Ishikawa (cell line): ENCODE results near the gene IRX1.

Source experiments
- CEBPB ChIP-seq: IDR thresholded peaks from 2 replicates; pipeline ENCODE4 v1.6.1; 2012
- CREB1 ChIP-seq: IDR thresholded peaks from 2 replicates; pipeline ENCODE4 v1.6.1; 2012; ENCODE audit warnings: low read depth
- EGR1 ChIP-seq: IDR thresholded peaks from 2 replicates; pipeline ENCODE4 v1.6.1; 2012
- EP300 ChIP-seq: IDR thresholded peaks from 2 replicates; pipeline ENCODE4 v1.6.1; 2012; ENCODE audit warnings: borderline replicate concordance
- FOXM1 ChIP-seq: IDR thresholded peaks from 2 replicates; pipeline ENCODE4 v1.6.1; 2012; ENCODE audit warnings: low read depth, borderline replicate concordance
- NFIC ChIP-seq: IDR thresholded peaks from 2 replicates; pipeline ENCODE4 v1.6.1; 2012
- RAD21 ChIP-seq: IDR thresholded peaks from 2 replicates; pipeline ENCODE4 v1.6.1; 2012; ENCODE audit warnings: low read depth
- TAF1 ChIP-seq: IDR thresholded peaks from 2 replicates; pipeline ENCODE4 v1.6.1; 2012; ENCODE audit warnings: low read depth, mild to moderate bottlenecking
- TCF12 ChIP-seq: IDR thresholded peaks from 2 replicates; pipeline ENCODE4 v1.6.1; 2012; ENCODE audit warnings: low read depth
- TEAD4 ChIP-seq: IDR thresholded peaks from 2 replicates; pipeline ENCODE4 v1.6.1; 2012
- YY1 ChIP-seq: IDR thresholded peaks from 2 replicates; pipeline ENCODE4 v1.6.1; 2012; ENCODE audit warnings: low read depth
- ZBTB7A ChIP-seq: IDR thresholded peaks from 2 replicates; pipeline ENCODE4 v1.6.1; 2012; ENCODE audit warnings: low read depth
- TF ChIP-seq, protein P1 (sequence below): IDR thresholded peaks from 2 replicates; pipeline ENCODE4 v1.6.1; 2012; ENCODE audit warnings: low read depth, mild to moderate bottlenecking
- TF ChIP-seq, protein P2 (sequence below): IDR thresholded peaks from 2 replicates; pipeline ENCODE4 v1.6.1; 2012
- TF ChIP-seq, protein P3 (sequence below): IDR thresholded peaks from 2 replicates; pipeline ENCODE4 v1.6.1; 2012

Gene IRX1

DNA sequence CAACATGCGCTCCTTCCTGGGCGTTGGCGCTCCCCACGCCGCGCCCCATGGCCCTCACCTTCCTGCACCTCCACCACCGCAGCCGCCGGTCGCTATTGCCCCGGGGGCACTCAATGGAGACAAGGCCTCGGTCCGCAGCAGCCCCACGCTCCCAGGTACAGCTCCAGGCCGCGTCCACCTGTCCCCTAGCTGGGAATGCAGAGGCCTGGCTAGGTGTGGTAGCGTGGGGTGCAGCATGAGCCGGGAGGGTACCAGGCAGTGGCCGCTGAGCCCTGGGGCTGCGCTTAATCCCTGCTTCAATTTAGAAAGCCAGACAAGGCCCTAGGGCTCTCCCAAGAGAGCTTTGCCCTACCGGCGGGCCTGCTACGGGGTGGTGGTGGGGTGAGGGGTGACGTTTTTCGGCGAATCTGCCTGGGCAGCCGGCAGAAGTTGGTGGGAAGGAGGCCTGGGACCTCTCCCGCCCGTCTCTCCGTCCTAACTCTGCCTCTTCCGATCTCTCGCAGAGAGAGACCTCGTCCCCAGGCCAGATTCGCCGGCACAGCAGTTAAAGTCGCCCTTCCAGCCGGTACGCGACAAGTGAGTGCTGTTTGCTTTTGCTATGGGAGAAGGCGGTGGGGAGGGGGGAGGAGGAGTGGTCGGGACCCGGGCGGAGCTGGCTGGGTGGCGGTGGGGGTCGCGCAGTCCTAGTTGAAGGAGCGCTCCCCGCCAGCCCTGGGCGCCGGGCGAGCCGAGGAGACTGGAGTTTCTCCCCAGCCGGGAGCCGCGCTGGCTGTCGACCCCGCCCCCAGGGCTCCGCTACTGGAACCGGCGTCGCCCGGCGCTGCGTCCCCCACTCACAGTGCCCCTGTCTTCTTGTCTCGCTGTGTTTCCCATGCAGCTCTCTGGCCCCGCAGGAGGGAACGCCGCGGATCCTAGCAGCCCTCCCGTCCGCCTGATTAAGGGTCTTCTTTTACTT lies 4.8 kb downstream of the IRX1 start:
- TF ChIP-seq, protein P1, sequence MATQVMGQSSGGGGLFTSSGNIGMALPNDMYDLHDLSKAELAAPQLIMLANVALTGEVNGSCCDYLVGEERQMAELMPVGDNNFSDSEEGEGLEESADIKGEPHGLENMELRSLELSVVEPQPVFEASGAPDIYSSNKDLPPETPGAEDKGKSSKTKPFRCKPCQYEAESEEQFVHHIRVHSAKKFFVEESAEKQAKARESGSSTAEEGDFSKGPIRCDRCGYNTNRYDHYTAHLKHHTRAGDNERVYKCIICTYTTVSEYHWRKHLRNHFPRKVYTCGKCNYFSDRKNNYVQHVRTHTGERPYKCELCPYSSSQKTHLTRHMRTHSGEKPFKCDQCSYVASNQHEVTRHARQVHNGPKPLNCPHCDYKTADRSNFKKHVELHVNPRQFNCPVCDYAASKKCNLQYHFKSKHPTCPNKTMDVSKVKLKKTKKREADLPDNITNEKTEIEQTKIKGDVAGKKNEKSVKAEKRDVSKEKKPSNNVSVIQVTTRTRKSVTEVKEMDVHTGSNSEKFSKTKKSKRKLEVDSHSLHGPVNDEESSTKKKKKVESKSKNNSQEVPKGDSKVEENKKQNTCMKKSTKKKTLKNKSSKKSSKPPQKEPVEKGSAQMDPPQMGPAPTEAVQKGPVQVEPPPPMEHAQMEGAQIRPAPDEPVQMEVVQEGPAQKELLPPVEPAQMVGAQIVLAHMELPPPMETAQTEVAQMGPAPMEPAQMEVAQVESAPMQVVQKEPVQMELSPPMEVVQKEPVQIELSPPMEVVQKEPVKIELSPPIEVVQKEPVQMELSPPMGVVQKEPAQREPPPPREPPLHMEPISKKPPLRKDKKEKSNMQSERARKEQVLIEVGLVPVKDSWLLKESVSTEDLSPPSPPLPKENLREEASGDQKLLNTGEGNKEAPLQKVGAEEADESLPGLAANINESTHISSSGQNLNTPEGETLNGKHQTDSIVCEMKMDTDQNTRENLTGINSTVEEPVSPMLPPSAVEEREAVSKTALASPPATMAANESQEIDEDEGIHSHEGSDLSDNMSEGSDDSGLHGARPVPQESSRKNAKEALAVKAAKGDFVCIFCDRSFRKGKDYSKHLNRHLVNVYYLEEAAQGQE, result no peak
- TF ChIP-seq, protein P2, sequence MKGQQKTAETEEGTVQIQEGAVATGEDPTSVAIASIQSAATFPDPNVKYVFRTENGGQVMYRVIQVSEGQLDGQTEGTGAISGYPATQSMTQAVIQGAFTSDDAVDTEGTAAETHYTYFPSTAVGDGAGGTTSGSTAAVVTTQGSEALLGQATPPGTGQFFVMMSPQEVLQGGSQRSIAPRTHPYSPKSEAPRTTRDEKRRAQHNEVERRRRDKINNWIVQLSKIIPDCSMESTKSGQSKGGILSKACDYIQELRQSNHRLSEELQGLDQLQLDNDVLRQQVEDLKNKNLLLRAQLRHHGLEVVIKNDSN, result no peak
- TF ChIP-seq CREB1 (no peak), TEAD4 (no peak), YY1 (no peak), TAF1 (no peak), EP300 (no peak), RAD21 (no peak), CEBPB (no peak), NFIC (no peak), TCF12 (no peak), EGR1 (no peak), ZBTB7A (no peak), FOXM1 (no peak)
- TF ChIP-seq, protein P3, sequence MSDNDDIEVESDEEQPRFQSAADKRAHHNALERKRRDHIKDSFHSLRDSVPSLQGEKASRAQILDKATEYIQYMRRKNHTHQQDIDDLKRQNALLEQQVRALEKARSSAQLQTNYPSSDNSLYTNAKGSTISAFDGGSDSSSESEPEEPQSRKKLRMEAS, result no peak

DNA sequence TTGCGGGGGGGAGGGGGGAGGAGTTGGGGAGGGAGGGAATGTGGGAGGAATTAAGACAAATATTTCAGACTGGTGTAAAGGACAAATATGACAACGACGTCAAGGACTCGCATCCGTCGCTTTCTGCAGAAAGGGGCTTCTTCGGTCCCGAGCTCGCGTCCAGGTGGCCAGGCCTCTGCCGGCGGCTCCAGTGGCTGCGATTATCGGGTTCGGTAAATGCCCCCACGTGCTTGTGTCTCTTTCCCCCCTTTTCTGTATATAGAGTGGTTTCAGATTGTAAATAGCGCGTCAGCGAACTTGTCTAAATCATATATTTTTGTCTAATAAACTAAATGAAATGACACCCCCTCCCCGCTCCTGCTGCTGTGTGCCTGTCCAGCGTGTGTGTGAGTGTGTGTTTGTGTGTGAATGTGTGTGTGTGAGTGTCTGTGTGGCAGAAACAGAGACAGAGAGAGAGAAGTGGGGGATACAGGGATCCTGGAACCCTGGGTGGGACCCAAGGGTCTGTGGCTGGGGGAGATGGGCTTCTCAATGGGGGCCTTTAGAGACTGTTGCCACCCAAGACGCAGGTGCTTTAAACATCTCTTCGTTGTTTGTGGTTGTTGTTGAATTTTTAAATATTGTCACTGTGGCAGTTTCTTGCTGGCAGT lies 5.6 kb downstream of the IRX1 start:
- no peak for TF ChIP-seq TEAD4
- TF ChIP-seq, protein P1, result no peak
- no peak for TF ChIP-seq NFIC
- TF ChIP-seq TAF1, result no peak
- no peak for TF ChIP-seq EGR1
- TF ChIP-seq TCF12, result no peak
- TF ChIP-seq EP300, result no peak
- no peak for TF ChIP-seq CEBPB
- TF ChIP-seq ZBTB7A, result no peak
- TF ChIP-seq CREB1, result no peak
- TF ChIP-seq FOXM1, result no peak
- no peak for TF ChIP-seq YY1
- TF ChIP-seq RAD21, result no peak
- TF ChIP-seq, protein P3, result no peak
- TF ChIP-seq, protein P2, result no peak

DNA sequence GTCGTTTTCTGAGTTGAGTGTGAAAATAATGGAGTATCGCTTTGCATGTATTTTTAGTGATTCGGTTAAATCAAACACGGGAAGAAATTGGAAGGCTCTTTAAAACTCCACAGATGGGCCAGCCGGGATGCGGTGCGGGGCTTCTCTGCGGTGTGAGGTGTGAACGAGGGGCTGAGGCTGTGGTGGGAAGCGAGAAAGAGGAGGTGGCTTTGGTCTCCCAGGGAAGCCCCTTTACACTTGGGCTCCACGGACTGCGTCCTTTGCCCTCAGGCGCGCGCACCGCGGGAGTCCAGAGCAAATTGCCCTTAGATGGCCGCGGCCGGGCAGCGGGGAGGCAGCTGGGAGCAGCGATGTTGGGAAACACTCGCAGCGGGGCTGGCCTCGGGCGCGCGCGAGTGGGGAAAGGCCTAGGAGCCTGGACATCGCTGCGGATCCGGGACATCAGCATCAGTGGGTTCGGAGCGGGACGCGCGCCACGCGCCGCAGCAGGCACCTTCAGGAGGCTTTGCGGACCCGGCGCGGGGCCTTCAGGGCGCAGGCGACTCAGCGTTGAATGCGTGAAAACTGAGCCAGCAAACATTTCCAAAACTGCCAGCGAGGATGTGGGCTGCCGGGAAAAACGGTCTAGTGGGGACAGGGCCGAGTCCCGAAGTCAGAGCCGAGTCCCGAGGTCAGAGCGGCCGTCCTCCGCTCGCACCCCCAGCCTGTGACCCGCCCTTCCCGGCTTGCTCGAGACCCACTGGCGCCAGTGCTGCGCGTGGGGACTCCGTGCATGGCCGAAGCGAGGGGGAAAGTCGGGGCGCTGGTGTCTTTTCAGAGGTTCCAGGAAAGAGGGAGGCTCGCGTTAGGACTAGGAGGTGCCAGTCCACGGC lies 6.5 kb downstream of the IRX1 start:
- TF ChIP-seq, protein P3, result no peak
- TF ChIP-seq EP300 (no peak), TCF12 (no peak), YY1 (no peak), NFIC (no peak), FOXM1 (no peak), CEBPB (no peak), EGR1 (no peak), TEAD4 (no peak), TAF1 (no peak), CREB1 (no peak), RAD21 (no peak), ZBTB7A (no peak)
- TF ChIP-seq, protein P1, result no peak
- TF ChIP-seq, protein P2, result no peak
